ENCODE data around the gene MDP1.

The MDP1 gene

DNA sequence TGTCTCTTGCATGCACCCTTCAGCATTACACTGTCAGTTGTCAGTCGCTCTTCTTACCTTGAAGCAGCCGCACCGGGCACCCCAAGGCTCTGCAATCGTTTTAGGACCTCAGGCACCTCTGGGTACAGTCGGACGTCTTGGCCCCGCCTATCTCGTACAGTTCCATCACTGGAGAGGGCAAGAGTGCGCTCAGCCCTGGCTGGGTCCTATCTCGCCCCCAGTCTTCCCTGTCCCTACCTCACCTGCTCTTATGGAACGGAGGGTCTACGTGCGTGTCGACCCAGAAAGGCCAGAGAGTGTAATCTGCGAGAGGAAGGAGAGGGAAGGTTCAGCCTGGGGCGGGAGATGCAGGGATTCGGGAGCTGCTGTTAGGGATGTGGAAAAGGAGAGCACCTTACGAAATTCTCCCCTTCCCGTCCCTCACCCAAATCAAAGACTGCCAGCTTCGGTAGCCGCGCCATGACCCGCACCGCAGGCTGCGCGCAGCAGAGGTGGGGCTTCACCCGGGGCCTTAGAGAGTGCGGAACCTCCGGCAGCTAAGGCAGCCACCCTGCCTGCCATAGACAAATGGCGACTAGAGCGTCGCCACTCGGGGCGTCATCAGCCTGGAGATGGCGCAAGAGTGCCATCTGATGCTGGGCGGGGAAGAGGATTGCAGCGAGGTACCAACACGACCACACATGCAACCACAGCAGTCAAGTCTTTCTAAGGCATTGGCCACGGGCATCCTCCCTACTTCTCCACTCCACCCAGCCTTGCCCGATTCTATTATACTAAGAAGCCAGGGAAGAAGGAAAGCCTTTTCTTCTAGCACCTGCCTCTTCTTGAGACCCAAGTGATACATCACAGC, at the start of gene MDP1:
TSS of gene MDP1 (minus strand) at position 572 of the 850 bp plus-strand sequence. CDS start at position 461, 111 bp downstream.
- Histone ChIP-seq H3K4me3 (ENCODE audit: low read length) (peak within 1 kb of the TSS; percentile 91), H3K4me1 (ENCODE audit: control insufficient read depth, insufficient read depth, low read length) (peaks cover 14% of the 10 kb centered on the region), H3K27me3 (replicated peaks; ENCODE audit: control insufficient read depth, insufficient read depth, low read length) (no peaks in the 10 kb centered on the region), H3K9me3 (ENCODE audit: control insufficient read depth, low read length) (no peaks in the 10 kb centered on the region), H3K36me3 (ENCODE audit: control insufficient read depth, insufficient read depth, low read length, severe bottlenecking) (peaks cover 24% of the 10 kb centered on the region), H3K9ac (ENCODE audit: low read length) (peak within 1 kb of the TSS; percentile 90)
- DNase-seq (ENCODE audit: low read depth) = peak; percentile 95

- no peak for DNase-seq (ENCODE audit: low read depth)
- Histone ChIP-seq H3K4me3 (ENCODE audit: low read length) (no peak overlapping the region), H3K4me1 (ENCODE audit: control insufficient read depth, insufficient read depth, low read length) (peaks cover 3% of the 10 kb centered on the region), H3K36me3 (ENCODE audit: control insufficient read depth, insufficient read depth, low read length, severe bottlenecking) (peaks cover 38% of the 10 kb centered on the region), H3K9me3 (ENCODE audit: control insufficient read depth, low read length) (no peaks in the 10 kb centered on the region), H3K9ac (ENCODE audit: low read length) (no peak overlapping the region), H3K27me3 (replicated peaks; ENCODE audit: control insufficient read depth, insufficient read depth, low read length) (no peaks in the 10 kb centered on the region)
Observed at GRCh38 chr14:24264298-24264697, 48.4 kb upstream of the MDP1 start.

- DNase-seq (ENCODE audit: low read depth) = no peak
- Histone ChIP-seq H3K9ac (ENCODE audit: low read length) (no peak overlapping the region), H3K27me3 (replicated peaks; ENCODE audit: control insufficient read depth, insufficient read depth, low read length) (no peaks in the 10 kb centered on the region), H3K9me3 (ENCODE audit: control insufficient read depth, low read length) (no peaks in the 10 kb centered on the region), H3K4me1 (ENCODE audit: control insufficient read depth, insufficient read depth, low read length) (peaks cover 8% of the 10 kb centered on the region), H3K4me3 (ENCODE audit: low read length) (no peak overlapping the region), H3K36me3 (ENCODE audit: control insufficient read depth, insufficient read depth, low read length, severe bottlenecking) (peaks cover 34% of the 10 kb centered on the region)
Observed at GRCh38 chr14:24263848-24264247, 48.0 kb upstream of the MDP1 start.

- peaks cover 10% of the 10 kb centered on the region for H3K4me1 ChIP-seq (ENCODE audit: control insufficient read depth, insufficient read depth, low read length)
- no peaks in the 10 kb centered on the region for H3K27me3 ChIP-seq (replicated peaks; ENCODE audit: control insufficient read depth, insufficient read depth, low read length)
- H3K4me3 ChIP-seq (ENCODE audit: low read length) = no peak within 1 kb of the TSS
- peaks cover 28% of the 10 kb centered on the region for H3K36me3 ChIP-seq (ENCODE audit: control insufficient read depth, insufficient read depth, low read length, severe bottlenecking)
- H3K9ac ChIP-seq (ENCODE audit: low read length) = no peak within 1 kb of the TSS
- H3K9me3 ChIP-seq (ENCODE audit: control insufficient read depth, low read length) = no peaks in the 10 kb centered on the region
- DNase-seq (ENCODE audit: low read depth) = no peak
Observed at GRCh38 chr14:24262821-24263733, 47.2 kb upstream of the MDP1 start, which contains the start of gene TGM1. Gene TGM1, minus strand, starts transcription at chr14:24263177. Its CDS starts 825 bp downstream, at chr14:24262352.

DNA sequence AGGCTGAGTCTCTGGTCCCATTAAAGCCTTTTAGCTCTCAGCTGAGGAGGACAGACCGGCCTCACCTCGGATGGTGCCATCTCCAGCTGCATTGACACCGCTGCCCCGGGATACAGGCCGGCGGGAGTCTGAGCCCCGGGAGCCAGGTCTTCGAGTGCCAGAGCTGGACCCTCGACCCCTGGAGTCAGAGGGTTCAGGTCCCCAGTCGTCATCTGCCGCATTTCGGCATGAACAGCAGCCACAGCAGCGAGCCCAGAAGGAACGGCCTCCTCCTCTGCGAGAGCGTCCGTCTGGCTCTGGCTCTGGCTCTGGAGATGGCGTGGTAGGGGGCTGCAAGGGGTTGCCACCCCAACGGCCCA, 46.1 kb upstream of the MDP1 start:
- no peak for DNase-seq (ENCODE audit: low read depth)
- Histone ChIP-seq H3K4me3 (ENCODE audit: low read length) (no peak overlapping the region), H3K36me3 (ENCODE audit: control insufficient read depth, insufficient read depth, low read length, severe bottlenecking) (peaks cover 17% of the 10 kb centered on the region), H3K9ac (ENCODE audit: low read length) (no peak overlapping the region), H3K4me1 (ENCODE audit: control insufficient read depth, insufficient read depth, low read length) (peaks cover 10% of the 10 kb centered on the region), H3K27me3 (replicated peaks; ENCODE audit: control insufficient read depth, insufficient read depth, low read length) (no peaks in the 10 kb centered on the region), H3K9me3 (ENCODE audit: control insufficient read depth, low read length) (no peaks in the 10 kb centered on the region)

DNA sequence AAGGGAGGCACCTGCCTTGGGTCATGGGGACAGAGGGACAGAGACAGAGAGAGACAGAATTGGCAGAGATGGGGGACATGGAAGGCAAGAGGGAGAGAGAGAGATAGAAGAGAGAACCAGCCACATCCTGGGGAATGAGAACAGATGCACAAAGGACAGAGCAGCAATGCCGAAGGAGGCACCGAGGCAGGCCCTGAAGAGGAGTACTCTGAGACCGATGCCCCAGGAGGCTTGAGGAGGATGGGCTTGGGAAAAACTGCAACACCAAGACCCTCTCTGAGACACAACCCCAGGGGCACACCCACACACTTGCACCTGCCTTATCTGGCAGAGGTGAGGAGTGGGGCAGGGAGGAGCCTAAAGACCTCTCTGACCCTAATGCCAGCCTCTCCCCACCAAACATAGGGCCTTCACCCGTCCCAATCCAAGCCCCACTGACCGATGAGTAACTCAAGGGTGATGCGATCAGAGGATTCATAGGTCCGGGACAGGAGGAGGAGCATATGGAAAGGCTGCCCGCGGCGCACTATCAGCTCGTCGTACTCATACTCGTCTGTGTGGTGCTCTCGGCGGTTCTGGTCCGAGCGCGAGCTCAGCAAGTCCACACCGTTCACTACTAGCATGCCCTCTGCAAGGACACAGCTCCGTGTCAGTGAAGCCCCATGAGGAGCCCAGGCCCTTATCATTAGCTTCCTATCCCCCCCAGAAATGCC, 45.5 kb upstream of the MDP1 start:
- Histone ChIP-seq H3K9ac (ENCODE audit: low read length) (no peak overlapping the region), H3K27me3 (replicated peaks; ENCODE audit: control insufficient read depth, insufficient read depth, low read length) (no peaks in the 10 kb centered on the region), H3K4me1 (ENCODE audit: control insufficient read depth, insufficient read depth, low read length) (peaks cover 10% of the 10 kb centered on the region), H3K36me3 (ENCODE audit: control insufficient read depth, insufficient read depth, low read length, severe bottlenecking) (peaks cover 12% of the 10 kb centered on the region), H3K4me3 (ENCODE audit: low read length) (no peak overlapping the region), H3K9me3 (ENCODE audit: control insufficient read depth, low read length) (no peaks in the 10 kb centered on the region)
- DNase-seq (ENCODE audit: low read depth) = no peak

DNA sequence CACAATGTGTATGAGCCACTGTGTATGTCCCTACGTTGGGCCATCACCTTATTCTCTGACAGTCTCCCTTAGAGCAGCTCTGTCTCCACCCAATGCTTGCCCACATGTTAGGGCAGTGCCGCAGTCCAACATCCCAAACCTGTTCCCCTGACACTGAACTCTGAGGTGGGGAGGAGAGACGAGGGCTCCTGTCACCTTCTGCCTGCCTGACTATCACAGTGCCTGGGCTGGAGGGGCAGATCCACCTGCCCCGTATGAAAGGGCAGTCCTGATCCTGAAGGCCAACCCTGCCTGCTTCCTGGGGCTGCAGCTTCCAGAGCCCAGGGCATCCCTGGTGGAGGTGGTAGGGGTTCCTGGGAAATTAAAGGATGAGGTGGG, 44.9 kb upstream of the MDP1 start:
- H3K9ac ChIP-seq (ENCODE audit: low read length) = no peak overlapping the region
- H3K36me3 ChIP-seq (ENCODE audit: control insufficient read depth, insufficient read depth, low read length, severe bottlenecking) = peaks cover 7% of the 10 kb centered on the region
- no peaks in the 10 kb centered on the region for H3K9me3 ChIP-seq (ENCODE audit: control insufficient read depth, low read length)
- DNase-seq (ENCODE audit: low read depth) = no peak
- H3K4me1 ChIP-seq (ENCODE audit: control insufficient read depth, insufficient read depth, low read length) = peaks cover 10% of the 10 kb centered on the region
- H3K4me3 ChIP-seq (ENCODE audit: low read length) = no peak overlapping the region
- no peaks in the 10 kb centered on the region for H3K27me3 ChIP-seq (replicated peaks; ENCODE audit: control insufficient read depth, insufficient read depth, low read length)

GRCh38 chr14:24260026-24260779, 44.3 kb upstream of the MDP1 start:
- Histone ChIP-seq H3K9me3 (ENCODE audit: control insufficient read depth, low read length) (no peaks in the 10 kb centered on the region), H3K36me3 (ENCODE audit: control insufficient read depth, insufficient read depth, low read length, severe bottlenecking) (peaks cover under 1% of the 10 kb centered on the region), H3K4me1 (ENCODE audit: control insufficient read depth, insufficient read depth, low read length) (peaks cover 10% of the 10 kb centered on the region), H3K27me3 (replicated peaks; ENCODE audit: control insufficient read depth, insufficient read depth, low read length) (no peaks in the 10 kb centered on the region), H3K4me3 (ENCODE audit: low read length) (no peak overlapping the region), H3K9ac (ENCODE audit: low read length) (no peak overlapping the region)
- DNase-seq (ENCODE audit: low read depth) = no peak

GRCh38 chr14:24259282-24260025, 43.6 kb upstream of the MDP1 start:
- H3K9ac ChIP-seq (ENCODE audit: low read length) = no peak overlapping the region
- H3K9me3 ChIP-seq (ENCODE audit: control insufficient read depth, low read length) = no peaks in the 10 kb centered on the region
- no peak overlapping the region for H3K4me3 ChIP-seq (ENCODE audit: low read length)
- H3K27me3 ChIP-seq (replicated peaks; ENCODE audit: control insufficient read depth, insufficient read depth, low read length) = no peaks in the 10 kb centered on the region
- H3K36me3 ChIP-seq (ENCODE audit: control insufficient read depth, insufficient read depth, low read length, severe bottlenecking) = no peaks in the 10 kb centered on the region
- peak; percentile 55 for DNase-seq (ENCODE audit: low read depth)
- peaks cover 10% of the 10 kb centered on the region for H3K4me1 ChIP-seq (ENCODE audit: control insufficient read depth, insufficient read depth, low read length)

Measured in adipocyte (in vitro differentiated cells).